Limb (tissue), 2 donors: ENCODE results near the gene UBAC2.
"Not testable (repeated sequence)": the region's sequence is repeated elsewhere in the genome, so short reads cannot be mapped to it uniquely, and the experiment has no call there.

Experiments used
- DNase-seq, 2 donors: peaks; one replicate each; pipeline ENCODE4 v3.0.0-alpha.2; 2016; ENCODE audit errors: extremely low spot score in 2 of 2

The UBAC2 gene

DNA sequence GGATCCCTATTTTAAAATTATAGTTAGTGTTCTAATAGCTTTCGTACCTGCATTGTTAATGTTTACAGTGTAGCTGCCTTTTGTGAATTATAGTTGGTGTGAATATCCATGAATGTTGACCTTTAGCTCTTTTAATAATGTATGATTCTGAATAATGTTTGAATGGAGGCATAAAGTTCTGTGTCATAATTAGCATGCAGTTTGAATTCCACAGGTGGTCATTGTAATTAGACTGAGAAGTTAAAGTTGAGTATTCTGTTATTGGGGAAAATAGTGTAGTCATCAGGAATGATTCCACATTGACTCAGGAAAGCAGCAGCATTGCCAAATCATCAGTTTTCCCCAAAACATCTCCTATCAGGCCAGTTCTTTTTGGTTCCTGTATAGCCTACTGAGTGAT lies 45.4 kb downstream of the UBAC2 start:
- no peak for DNase-seq

DNA sequence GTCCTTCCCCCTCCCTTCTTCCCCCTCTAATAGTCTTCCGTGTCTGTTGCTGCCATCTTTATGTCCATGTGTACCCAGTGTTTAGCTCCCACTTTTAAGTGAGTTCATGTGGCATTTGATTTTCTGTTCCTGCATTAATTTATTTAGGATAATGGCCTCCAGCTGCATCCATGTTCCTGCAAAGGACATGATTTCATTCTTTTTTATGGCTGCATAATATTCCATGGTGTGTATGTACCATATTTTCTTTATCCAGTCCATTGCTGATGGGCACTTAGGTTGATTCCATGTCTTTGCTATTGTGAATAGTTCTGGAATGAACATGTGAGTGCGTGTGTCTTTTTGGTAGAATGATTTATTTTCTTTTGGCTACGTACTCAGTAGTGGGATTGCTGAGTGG lies 48.5 kb downstream of the UBAC2 start:
- not testable (repeated sequence) for DNase-seq

DNA sequence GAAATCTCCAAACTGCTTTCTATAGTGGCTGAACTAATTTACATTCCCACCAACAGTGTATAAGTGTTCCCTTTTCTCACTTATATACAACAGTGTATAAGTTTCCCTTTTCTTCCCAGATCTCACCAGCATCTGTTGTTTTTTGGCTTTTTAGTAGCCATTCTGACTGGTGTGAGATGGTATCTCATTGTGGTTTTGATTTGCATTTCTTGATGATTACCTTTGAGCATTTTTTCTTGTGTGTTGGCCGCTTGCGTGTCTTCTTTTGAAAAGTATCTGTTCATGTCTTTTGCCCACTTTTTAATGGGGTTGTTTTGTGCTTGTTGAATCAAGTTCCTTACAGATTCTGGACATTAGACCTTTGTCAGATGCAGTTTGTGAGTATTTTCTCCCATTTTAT lies 49.0 kb downstream of the UBAC2 start:
- DNase-seq = not testable (repeated sequence)

DNA sequence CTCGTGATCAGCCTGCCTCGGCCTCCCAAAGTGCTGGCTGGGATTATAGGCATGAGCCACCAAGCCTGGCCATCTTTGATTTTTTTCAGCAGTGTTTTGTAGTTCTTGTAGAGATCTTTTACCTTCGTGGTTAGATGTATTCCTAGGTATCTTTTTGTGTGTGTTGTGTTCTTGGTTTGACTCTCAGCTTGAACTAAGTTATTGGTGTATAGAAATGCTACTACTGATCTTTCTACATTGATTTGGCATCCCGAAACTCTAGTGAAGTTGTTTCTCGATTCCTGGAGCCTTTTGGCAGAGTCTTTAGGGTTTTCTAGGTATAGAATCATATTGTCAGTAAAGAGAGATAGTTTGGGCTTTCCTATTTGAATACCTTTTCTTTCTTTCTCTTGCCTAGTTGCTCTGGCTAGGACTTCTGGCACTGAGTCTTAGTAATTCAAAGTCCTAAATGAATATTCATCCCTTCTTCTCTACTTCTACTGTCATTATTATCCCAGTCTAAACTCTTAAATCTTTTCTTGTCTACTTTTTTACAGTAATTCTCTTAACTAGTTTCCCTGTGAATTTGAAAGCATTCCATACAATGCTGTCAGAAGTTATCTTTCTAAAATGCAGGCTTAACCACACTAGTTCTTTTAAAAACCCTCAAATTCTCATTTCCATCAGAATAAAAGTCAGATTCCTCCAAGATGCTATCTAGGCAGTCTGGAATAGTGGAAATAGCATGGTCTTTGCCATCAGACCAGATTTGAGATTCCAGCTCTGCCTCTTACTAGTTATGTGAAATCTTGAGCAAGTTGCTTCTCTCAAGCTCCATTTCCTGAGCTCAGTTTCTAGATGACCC lies 50.5 kb downstream of the UBAC2 start:
- no peak for DNase-seq

DNA sequence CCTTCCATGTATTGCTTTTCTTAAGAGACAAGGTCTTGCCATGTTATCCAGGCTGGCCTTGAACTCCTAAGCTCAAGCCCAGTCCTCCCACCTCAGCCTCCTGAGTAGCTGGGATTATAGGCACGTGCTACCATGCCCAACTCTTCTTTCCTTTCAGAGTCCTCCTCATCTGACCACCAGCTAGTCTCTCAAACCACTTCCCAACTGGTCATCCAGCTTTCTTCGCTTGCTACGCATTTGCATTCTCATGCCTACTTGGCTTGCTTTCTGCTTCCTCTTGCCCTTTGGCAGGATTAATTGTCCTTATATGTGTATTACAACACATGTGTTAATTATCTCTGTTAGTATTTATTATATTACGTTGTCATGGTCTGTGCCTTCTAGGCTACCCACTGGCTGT lies 51.3 kb downstream of the UBAC2 start:
- DNase-seq = no peak

DNA sequence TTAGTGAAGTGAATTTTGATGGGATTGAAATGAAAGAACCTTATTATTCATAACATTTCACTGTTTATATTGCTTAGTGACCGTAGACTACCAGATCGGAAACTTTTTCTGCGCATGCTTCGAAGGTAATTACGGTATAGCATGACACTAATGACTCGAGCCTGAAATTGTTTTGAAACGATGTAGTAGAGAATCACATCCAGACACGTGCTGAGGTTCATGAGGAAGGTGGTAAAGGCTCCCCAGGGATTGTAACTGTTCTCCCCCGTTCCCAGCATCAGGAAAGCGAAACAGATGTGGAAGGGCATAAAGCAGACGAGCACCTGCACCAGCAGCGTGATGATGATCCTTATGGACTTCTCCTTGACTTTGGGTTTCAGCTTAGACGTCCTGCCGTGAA lies 54.2 kb downstream of the UBAC2 start:
- DNase-seq = peak in 1 of 2 donors; percentile 59

DNA sequence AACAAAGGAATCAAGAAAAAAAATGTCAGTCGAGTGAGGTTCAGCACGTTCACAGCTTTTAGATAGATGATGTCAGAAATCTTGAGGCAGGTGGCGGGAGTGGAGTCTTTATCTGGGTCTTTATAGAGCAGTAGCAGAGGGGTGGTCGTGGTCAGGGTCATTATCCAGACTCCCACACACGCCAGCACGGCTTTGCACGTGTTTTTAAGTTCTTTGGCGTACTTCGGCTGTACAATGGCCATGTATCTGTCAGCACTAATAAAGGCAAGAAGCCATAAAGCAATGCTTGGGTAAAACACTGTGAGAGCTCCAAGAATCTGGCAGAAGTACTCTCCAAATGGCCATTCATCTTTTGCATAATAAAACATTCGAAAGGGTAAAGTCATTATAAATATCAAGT lies 54.6 kb downstream of the UBAC2 start:
- DNase-seq = peak in 1 of 2 donors; percentile 33

DNA sequence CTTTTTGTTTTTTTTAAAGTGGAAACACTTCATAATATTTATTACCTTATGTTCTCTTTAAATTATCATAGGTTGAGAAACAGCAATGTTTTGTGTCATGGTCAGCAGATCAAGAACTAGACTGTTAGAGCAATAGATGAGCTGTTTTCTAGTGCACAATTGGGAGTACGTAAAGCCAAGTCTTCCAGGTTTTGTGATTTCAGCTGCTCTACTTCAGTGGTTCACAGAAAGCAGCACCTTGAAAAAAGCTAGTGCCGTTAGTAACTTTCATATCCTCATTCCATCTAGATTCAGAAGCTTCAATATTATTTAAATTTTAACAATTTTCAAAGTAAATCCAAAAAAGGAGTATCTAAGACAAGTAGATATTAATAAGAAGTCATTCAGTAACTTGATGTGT lies 55.6 kb downstream of the UBAC2 start:
- no peak for DNase-seq

DNA sequence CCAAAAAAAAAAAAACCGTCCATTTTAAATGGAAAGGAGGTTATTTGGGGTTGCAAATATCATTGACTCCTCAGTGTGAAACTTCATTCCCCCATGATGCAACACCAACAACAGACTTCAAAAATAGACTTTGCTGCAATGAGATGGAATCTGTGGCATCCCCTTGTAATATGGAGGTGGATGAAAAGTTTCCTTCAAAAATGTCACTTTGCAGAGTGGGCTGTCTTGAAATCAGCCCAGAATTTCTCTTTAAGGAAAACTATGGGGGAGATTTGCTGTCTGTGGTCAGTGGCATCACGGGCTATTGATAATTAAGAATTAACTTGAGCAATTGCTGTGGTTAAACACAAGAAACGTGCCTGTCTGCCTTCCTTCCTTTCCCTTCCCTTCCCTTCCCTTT lies 56.1 kb downstream of the UBAC2 start:
- DNase-seq = no peak

DNA sequence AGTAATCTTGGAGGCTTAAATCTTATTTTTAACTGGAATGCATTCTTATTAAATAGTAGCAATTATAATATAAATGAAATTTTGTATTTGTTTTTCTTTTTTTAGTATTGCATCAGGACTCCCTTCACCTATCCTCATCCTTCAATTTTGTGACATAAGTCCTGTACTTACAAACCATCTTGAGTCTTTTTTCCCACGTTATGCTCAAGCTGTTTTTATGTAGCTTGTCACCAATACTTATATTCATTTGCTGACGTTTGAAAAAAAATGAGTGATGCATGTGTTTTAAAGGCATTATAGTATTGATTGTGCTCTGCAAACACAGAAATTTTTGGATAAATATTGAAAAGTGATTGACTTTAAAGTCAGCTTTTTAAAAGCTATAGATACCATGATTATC lies 56.6 kb downstream of the UBAC2 start:
- no peak for DNase-seq

DNA sequence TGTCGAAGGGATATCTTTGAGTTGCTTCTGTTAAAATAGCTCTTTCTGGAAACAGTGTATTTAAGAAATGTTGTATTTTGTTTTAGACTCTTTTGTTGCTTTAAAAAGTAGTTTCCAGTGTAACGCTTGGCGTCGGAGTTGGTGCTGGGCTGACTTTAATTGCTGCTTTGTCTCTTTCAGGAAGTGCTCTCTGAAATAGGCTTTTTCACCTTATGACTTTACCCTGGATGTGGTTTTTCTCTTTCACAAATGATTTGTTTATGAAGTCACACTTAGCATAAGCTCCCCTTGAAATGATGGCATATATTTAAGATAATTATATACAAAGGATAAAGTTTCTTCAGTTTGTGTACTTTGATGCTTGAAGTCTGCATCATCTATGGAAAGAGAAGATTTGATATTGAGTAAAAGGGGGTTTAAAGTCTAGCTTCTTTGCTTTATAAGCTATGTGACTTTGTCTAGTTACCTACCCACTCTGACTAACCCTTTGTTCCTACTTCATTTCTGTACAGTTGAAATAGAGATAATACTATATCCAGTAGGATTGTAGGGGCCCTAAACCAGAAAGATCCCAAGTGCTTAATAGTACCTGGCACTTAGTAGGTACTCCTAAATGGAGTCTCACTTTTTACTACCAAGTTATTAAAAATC lies 57.7 kb downstream of the UBAC2 start, which contains the start of gene GPR18:
TSS of gene GPR18 (minus strand) at position 170 of the 651 bp plus-strand sequence. CDS start 2,507 bp downstream, outside the sequence.
- no peak for DNase-seq

DNA sequence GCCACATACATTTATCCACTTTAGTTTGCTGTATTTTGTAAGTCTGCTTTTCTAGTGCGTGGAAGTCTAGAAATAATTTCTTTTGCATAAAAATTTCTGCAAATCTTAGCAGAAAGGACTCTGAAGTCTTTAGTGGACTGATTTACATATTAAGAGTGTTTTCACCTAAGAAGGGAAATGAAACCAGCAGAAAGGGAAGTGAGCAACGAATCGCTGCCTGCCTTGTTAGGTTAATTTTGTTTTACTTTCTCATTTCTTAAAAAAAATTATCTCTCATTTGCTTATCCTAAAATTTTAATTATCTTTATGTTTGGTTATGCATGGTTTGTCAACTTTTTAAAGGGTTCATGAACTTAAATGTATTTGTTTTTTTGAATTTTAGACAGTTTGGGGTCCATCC lies 58.3 kb downstream of the UBAC2 start:
- no peak for DNase-seq

DNA sequence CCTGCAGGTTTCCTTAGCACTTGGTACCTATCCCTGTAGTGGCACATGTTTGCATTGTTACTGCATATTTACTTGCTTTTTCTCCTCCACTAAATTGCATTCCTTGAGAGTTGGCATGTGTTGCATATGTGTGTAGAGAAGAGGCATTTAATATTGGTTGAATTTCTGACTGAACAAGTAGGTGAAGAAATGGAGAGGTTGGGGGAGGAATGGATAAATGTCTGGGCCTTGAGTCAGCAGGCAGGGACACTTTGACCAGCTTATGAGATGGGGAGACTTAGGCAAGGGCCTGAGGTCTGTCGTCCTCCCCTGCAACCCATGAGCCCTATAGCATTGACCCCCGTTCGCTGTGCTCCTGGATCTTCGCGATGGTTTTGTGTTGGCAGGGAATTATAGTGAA lies 59.6 kb downstream of the UBAC2 start:
- no peak for DNase-seq

DNA sequence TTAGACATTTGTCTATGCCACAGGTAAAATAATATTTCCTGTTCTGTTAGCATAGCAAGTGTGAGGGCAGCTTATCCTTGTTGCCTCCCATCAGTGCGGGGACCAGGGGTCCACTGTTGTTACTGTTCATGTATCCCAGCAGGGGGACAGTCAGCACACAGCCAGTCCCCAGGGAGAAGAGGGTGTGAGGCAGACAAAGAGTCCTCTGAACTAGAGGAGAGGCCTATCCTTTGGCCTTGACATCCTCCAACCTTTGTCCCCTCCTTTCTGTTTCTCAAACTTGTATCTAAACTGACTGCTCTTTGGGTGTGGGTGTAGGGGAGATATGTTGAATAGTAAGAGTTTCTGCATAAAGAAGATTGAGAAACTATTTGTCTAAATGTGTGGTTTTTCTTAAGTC lies 60.4 kb downstream of the UBAC2 start:
- no peak for DNase-seq

DNA sequence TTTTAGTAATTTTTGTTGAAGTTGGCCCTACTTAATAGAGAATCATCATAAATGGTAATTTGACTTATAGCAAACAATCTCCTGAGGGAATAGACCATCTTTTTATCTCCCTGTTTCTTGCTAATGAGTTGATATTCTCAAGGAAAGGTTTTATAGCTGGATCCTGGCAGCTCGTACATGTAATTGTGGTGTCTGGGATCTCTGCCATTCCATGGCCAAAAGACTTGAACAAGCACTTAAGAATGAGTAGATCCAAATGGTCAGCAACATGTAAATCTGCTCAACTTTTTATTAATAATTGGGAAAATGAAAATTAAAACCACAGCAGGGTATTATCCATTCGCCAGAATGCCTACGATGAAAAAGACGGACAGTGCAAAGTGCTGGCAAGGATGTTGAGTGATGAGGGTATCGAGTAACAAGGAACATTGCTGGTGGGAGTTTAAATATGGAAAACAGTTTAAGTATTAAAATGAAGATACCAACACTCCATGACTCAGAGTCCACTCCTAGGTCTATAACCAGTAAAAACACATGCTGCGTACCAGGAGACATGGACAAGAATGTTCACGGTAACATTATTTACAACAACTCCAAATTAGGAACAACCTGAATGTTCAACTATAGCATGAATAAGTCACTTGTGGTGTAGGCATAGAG lies 62.6 kb downstream of the UBAC2 start:
- no peak for DNase-seq

DNA sequence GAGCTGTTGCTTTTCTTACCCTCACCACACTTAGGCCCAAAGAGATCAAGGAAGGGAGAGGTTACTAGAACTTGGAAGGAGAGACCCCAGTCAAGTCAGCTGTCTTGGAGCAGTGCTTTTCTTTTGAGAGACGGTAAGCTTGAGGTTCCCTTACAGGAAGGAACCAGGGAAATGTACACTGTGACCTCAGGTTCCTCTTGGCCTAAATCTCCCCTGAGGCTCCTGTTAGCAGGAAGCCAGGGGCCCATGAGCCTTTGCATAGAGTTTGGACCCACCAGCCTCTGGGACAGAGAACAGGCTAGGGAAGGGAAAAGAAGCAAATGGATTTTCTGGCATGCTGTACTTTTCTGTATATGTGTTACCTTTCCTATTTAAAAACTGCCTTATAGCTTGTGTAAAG lies 63.4 kb downstream of the UBAC2 start:
- no peak for DNase-seq

DNA sequence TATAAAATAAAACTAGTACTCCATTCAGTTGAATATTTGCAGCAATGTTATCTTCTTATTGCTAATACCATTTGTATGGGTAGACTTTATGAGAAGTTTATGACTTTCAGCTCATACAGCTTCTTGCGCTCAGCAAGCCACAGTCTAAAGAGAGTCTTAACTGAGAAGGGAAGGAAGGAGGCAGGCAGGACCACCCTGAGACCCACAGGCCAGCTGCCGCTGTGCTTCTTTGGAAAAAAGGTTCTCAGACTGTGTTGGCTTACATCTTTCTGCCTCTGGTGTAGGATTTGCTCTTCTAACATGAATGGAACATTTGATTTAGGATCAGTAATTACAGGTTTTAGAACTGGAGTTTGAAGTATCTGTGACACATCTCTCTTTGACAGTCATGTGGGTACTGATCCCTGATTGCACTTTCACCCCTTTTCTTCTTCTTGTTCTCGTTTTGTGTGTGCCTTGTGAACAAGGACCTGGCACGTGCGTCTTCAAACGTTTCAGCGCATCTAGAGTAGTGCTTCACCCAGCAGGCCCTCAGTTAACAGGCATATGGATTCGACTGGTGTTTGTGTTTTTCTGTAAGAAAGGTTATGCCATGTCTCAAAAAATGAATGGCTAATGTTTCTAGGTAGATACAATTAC lies 64.6 kb downstream of the UBAC2 start:
- no peak for DNase-seq

DNA sequence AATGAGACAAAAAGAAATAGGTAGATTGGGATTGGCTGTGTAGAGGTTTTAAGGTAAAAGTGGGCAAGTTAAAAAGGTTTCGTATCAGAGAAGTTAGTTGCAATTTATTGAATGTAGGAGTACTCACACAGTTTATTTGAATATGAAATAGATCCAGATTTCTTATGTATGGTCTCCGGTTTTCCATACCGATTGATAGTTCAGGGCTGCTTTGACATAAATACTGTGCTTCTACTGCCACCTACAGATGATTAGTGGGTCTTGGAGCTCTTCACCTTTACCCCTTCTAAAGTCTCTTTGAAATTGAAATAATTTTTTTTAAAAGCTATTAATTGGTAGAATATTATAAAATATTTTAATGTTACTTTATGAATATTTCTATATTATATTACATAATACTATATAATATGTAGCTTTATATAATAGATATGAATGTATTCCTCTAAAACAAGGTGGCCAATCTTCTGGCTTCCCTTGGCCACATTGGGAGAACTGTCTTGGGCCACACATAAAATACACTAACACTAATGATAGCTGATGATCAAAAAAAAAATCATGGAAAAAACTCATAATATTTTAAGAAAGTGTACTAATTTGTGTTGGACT lies 65.3 kb downstream of the UBAC2 start:
- DNase-seq = peak in 1 of 2 donors; percentile 75

DNA sequence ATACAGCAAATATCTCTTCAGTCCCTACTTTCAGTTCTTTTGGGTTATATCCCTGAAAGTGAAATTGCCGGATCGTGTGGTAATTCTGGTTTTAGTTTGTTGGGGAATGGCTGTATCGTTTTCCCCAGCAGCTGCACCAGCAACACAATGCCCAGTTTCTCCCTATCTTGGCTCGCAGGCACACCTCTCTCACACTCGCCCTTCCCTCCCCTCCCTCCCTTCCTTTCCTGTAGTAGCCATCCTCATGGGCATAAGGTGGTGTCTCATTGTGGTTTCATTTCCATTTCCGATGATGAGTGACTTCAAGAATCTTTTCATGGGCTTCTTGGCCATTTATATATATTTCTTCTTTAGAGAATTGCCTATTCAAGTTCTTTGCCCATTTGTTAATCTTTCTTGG lies 66.2 kb downstream of the UBAC2 start:
- no peak for DNase-seq

DNA sequence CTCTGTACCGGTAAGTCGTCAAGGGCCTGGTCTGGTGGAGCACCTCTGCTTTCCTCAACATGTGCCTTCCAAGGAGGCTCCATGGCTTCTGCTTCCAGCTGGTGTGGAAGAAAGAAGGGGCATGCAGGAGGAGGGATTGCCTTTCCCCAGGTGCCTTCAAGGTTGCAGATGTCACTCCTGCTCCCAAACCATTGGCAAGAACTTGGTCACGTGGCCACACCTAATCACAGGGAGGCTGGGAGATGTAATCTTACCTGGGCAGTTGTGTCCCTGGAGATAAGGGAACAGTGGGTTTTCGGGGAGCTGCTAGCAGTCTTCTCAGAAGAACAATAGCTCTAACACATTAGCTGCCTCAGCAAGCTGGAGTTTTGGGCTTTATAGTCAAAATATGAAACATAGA lies 67.3 kb downstream of the UBAC2 start:
- DNase-seq = no peak

DNA sequence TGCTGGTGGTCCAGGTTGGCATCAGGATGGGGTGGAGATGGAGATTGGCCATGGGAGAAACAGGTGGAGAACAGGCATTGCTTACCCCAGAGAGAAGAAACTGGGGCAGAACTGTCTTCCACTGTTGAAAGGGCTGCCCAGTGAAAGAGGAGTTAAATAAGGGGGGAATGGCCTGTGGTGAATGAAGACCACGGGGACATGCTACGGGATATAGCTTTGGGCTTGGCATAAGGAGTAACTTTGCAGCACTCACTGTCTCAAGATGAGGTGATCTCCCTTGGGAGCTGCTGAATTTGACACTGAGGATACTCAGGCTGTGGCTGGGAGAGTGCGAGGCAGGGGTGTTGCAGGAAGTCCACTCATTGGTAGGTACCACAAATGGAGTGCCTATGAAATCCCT lies 68.2 kb downstream of the UBAC2 start:
- no peak for DNase-seq
